ENCODE measurements around the gene NUP210L. TPM values are rescaled to one million over a fixed set of nuclear protein-coding genes. Genes with fewer than 3 reads are reported as not detected.
"Not testable (repeated sequence)": the region's sequence is repeated elsewhere in the genome, so short reads cannot be mapped to it uniquely, and the experiment has no call there.

The NUP210L gene
- total and polyA plus RNA-seq, 9 of the 15 experiments (the other 6 are each of a cell fraction or from before 2014, with no cell fraction given): 0.01 to 0.04 TPM; not detected in 7

- Histone ChIP-seq H3K36me3 (ENCODE audit: control insufficient read depth, insufficient read depth, low read length) (no peaks in the 10 kb centered on the region), H3K9me1 (ENCODE audit: control insufficient read depth, insufficient read depth, low read length) (no peaks in the 10 kb centered on the region), H3K27ac (ENCODE audit: extremely low read depth, low read depth, low read length) (no peak overlapping the region), H2AFZ (ENCODE audit: low read depth, low read length) (no peak overlapping the region), H3K4me3 (no peak overlapping the region), H3K79me2 (ENCODE audit: control insufficient read depth, insufficient read depth, low read length) (no peaks in the 10 kb centered on the region), H4K20me1 (replicated peaks; ENCODE audit: control insufficient read depth, insufficient read depth, low read length) (no peaks in the 10 kb centered on the region), H3K9me3 (replicated peaks; ENCODE audit: control insufficient read depth, insufficient read depth, low read depth, low read length) (no peaks in the 10 kb centered on the region), H3K4me1 (replicated peaks in 1 of 2; ENCODE audit: control insufficient read depth in 2 of 2, insufficient read depth in 2 of 2, low read length in 2 of 2) (no peaks in the 10 kb centered on the region), H3K27me3 (ENCODE audit: control insufficient read depth in 2 of 2, insufficient read depth in 2 of 2, low read length in 2 of 2) (peaks cover 0 to 3% of the 10 kb centered on the region in 2 experiments; a peak in 3 of 5 replicates), H3K9ac (ENCODE audit: insufficient read depth in 1 of 2, low read depth in 2 of 2, low read length in 2 of 2) (no peak overlapping the region), H3K4me2 (ENCODE audit: insufficient read depth, low read length) (no peak overlapping the region)
- FAIRE-seq: no peak
- DNase-seq (ENCODE audit: extremely low read depth in 1 of 4, low spot score in 3 of 4): no peak
- 0% methylated on average over 1 of the region's 1 CpG for WGBS (ENCODE audit: insufficient coverage, low coverage, missing lambda C conversion rate)
- ChIA-PET CTCF (ENCODE audit: low intra/inter-chr PET ratio) (no interaction called here), POLR2A (no interaction called here)
- in situ Hi-C loops (cut with MboI): no loop called here
- TF ChIP-seq STAG1 (CRISPR knock-in tag; IDR thresholded peaks at IDR 0.05; ENCODE audit: borderline replicate concordance) (no peak), ZFPM2 (CRISPR knock-in tag; IDR thresholded peaks at IDR 0.05) (no peak)
- ATAC-seq: no peak
- no TSS peak for BruUV-seq (replicated peaks)
- intact Hi-C loops (cut with micrococcal nuclease): no loop called here
These were observed 92.6 kb downstream of the NUP210L start for GRCh38 chr1:154062309-154062708.

GRCh38 chr1:154047436-154047835 lies 107.4 kb downstream of the NUP210L start:
- H3K36me3 ChIP-seq (ENCODE audit: control insufficient read depth, insufficient read depth, low read length); ATAC-seq; intact Hi-C loops (cut with micrococcal nuclease); H3K4me2 ChIP-seq (ENCODE audit: insufficient read depth, low read length); H3K9ac ChIP-seq (ENCODE audit: insufficient read depth in 1 of 2, low read depth in 2 of 2, low read length in 2 of 2); H3K27me3 ChIP-seq (ENCODE audit: control insufficient read depth in 2 of 2, insufficient read depth in 2 of 2, low read length in 2 of 2); CTCF ChIA-PET (ENCODE audit: low intra/inter-chr PET ratio); in situ Hi-C loops (cut with MboI); H3K4me3 ChIP-seq; H3K9me1 ChIP-seq (ENCODE audit: control insufficient read depth, insufficient read depth, low read length); H2AFZ ChIP-seq (ENCODE audit: low read depth, low read length); H3K4me1 ChIP-seq (replicated peaks in 1 of 2; ENCODE audit: control insufficient read depth in 2 of 2, insufficient read depth in 2 of 2, low read length in 2 of 2); BruUV-seq (replicated peaks); H4K20me1 ChIP-seq (replicated peaks; ENCODE audit: control insufficient read depth, insufficient read depth, low read length); H3K79me2 ChIP-seq (ENCODE audit: control insufficient read depth, insufficient read depth, low read length); DNase-seq (ENCODE audit: extremely low read depth in 1 of 4, low spot score in 3 of 4); POLR2A ChIA-PET; H3K27ac ChIP-seq (ENCODE audit: extremely low read depth, low read depth, low read length); H3K9me3 ChIP-seq (replicated peaks; ENCODE audit: control insufficient read depth, insufficient read depth, low read depth, low read length); FAIRE-seq: not testable (repeated sequence)
- 8% methylated on average over 4 of the region's 4 CpGs for WGBS (ENCODE audit: insufficient coverage, low coverage, missing lambda C conversion rate)

GRCh38 chr1:154033697-154034096 lies 121.2 kb downstream of the NUP210L start:
- POLR2A ChIA-PET: interaction anchor here (0.9 kb wide), 1 partner anchor 9 kb away, joined by 5 read pairs; no protein-coding TSS in a partner anchor
- not testable (repeated sequence) for ATAC-seq; H3K4me1 ChIP-seq (replicated peaks in 1 of 2; ENCODE audit: control insufficient read depth in 2 of 2, insufficient read depth in 2 of 2, low read length in 2 of 2)

More at GRCh38 chr1:154033697-154034096, 121.2 kb downstream of the NUP210L start:
- H3K27me3 ChIP-seq (ENCODE audit: control insufficient read depth in 2 of 2, insufficient read depth in 2 of 2, low read length in 2 of 2); H4K20me1 ChIP-seq (replicated peaks; ENCODE audit: control insufficient read depth, insufficient read depth, low read length); H2AFZ ChIP-seq (ENCODE audit: low read depth, low read length); in situ Hi-C loops (cut with MboI); H3K79me2 ChIP-seq (ENCODE audit: control insufficient read depth, insufficient read depth, low read length); H3K4me3 ChIP-seq; BruUV-seq (replicated peaks); CTCF ChIA-PET (ENCODE audit: low intra/inter-chr PET ratio); DNase-seq (ENCODE audit: extremely low read depth in 1 of 4, low spot score in 3 of 4); H3K4me2 ChIP-seq (ENCODE audit: insufficient read depth, low read length); H3K9ac ChIP-seq (ENCODE audit: insufficient read depth in 1 of 2, low read depth in 2 of 2, low read length in 2 of 2); H3K9me1 ChIP-seq (ENCODE audit: control insufficient read depth, insufficient read depth, low read length); H3K27ac ChIP-seq (ENCODE audit: extremely low read depth, low read depth, low read length); intact Hi-C loops (cut with micrococcal nuclease); FAIRE-seq; H3K36me3 ChIP-seq (ENCODE audit: control insufficient read depth, insufficient read depth, low read length); H3K9me3 ChIP-seq (replicated peaks; ENCODE audit: control insufficient read depth, insufficient read depth, low read depth, low read length): not testable (repeated sequence)
- WGBS (ENCODE audit: insufficient coverage, low coverage, missing lambda C conversion rate): 0% methylated on average over 1 of the region's 1 CpG

Data from K562 (cell line).